SU-DHL-6 (cell line): ENCODE data around the gene ACOT8.
A peak's percentile ranks its signal among the peaks of the same experiment; 100 is the strongest.

Experiments used
- H2AFZ ChIP-seq: fragments of 200-600 bp; sonication (generic); 2 replicates; pipeline ENCODE4 v1.6.1; 2014; ENCODE audit warnings: low read depth, mild to moderate bottlenecking, moderate library complexity, mixed read lengths, antibody characterized with exemption, low read length; ENCODE audit not compliant: severe bottlenecking
- H3F3A ChIP-seq: fragments of 200-600 bp; shearing (Covaris generic); 2 replicates; pipeline ENCODE4 v1.6.0; 2016; ENCODE audit warnings: antibody characterized with exemption, mild to moderate bottlenecking; ENCODE audit not compliant: insufficient read depth
- H3K27ac ChIP-seq: fragments of 200-600 bp; sonication (generic); 2 replicates; pipeline ENCODE4 v1.5.1; 2016; ENCODE audit warnings: low read depth, mild to moderate bottlenecking, low read length, moderate library complexity, mixed read lengths
- H3K27me3 ChIP-seq: fragments of 200-600 bp; sonication (generic), shearing (Covaris generic); 2 replicates; pipeline ENCODE4 v1.6.0; 2014; ENCODE audit warnings: mild to moderate bottlenecking, low read length
- H3K36me3 ChIP-seq: fragments of 200-600 bp; sonication (generic); 2 replicates; pipeline ENCODE4 v1.6.1; 2014; ENCODE audit warnings: mild to moderate bottlenecking, low read length, mixed read lengths
- H3K4me2 ChIP-seq: fragments of 300-600, 200-600 bp; shearing (Covaris generic), sonication (generic); 2 replicates; pipeline ENCODE4 v1.6.0; 2014; ENCODE audit warnings: low read length, low read depth, mild to moderate bottlenecking; ENCODE audit not compliant: poor library complexity, severe bottlenecking
- H3K4me3 ChIP-seq: fragments of 200-600 bp; sonication (generic); 2 replicates; pipeline ENCODE4 v1.5.1; 2014; ENCODE audit warnings: antibody characterized with exemption, low read length, mild to moderate bottlenecking, mixed read lengths; ENCODE audit not compliant: insufficient read depth, poor library complexity, severe bottlenecking
- H3K79me2 ChIP-seq: fragments of 200-600 bp; sonication (generic); 2 replicates; pipeline ENCODE4 v1.6.1; 2014; ENCODE audit warnings: mild to moderate bottlenecking, low read length, moderate library complexity; ENCODE audit not compliant: insufficient read depth
- H3K9ac ChIP-seq: fragments of 200-600 bp; sonication (generic); 2 replicates; pipeline ENCODE4 v1.7.0; 2014; ENCODE audit warnings: mild to moderate bottlenecking, low read length
- H3K9me2 ChIP-seq: fragments of 200-600 bp; sonication (generic); replicated peaks from 2 replicates; pipeline ENCODE4 v1.6.1; 2014; ENCODE audit warnings: low read length; ENCODE audit not compliant: insufficient read depth
- H3K9me3 ChIP-seq: fragments of 200-600 bp; sonication (generic); 2 replicates; pipeline ENCODE4 v1.6.1; 2014; ENCODE audit warnings: low read length, mixed read lengths; ENCODE audit not compliant: insufficient read depth
- H4K20me1 ChIP-seq: fragments of 200-600 bp; sonication (generic); 2 replicates; pipeline ENCODE4 v1.6.1; 2014; ENCODE audit warnings: low read depth, mild to moderate bottlenecking, antibody characterized with exemption, low read length, moderate library complexity, mixed read lengths
- CTCF ChIP-seq: fragments of 200-600 bp; sonication (generic); IDR thresholded peaks from one replicate; pipeline ENCODE4 v1.5.1; 2017; ENCODE audit warnings: antibody characterized with exemption, mild to moderate bottlenecking, low read length, moderate library complexity; ENCODE audit not compliant: insufficient read depth, poor library complexity, severe bottlenecking
- EZH2phosphoT487 ChIP-seq: fragments of 200-600 bp; sonication (generic), shearing (Covaris generic); conservative IDR thresholded peaks from 2 replicates; pipeline ENCODE4 v1.6.1; 2018; ENCODE audit warnings: mild to moderate bottlenecking, antibody characterized with exemption, low read length, moderate library complexity, mixed read lengths

The ACOT8 gene

GRCh38 chr20:45859916-45860315 is 2.7 kb upstream of the ACOT8 start:
- Histone ChIP-seq H2AFZ (no peak overlapping the region), H3K36me3 (no peaks in the 10 kb centered on the region), H3K27me3 (no peaks in the 10 kb centered on the region), H3K9me3 (no peaks in the 10 kb centered on the region), H3K9ac (no peak overlapping the region), H3K9me2 (no peaks in the 10 kb centered on the region), H3K27ac (no peak overlapping the region), H3F3A (no peaks in the 10 kb centered on the region), H3K79me2 (peaks cover 18% of the 10 kb centered on the region), H3K4me2 (no peak overlapping the region), H4K20me1 (no peaks in the 10 kb centered on the region), H3K4me3 (no peak overlapping the region)
- TF ChIP-seq EZH2phosphoT487 (no peak), CTCF (no peak)

DNA sequence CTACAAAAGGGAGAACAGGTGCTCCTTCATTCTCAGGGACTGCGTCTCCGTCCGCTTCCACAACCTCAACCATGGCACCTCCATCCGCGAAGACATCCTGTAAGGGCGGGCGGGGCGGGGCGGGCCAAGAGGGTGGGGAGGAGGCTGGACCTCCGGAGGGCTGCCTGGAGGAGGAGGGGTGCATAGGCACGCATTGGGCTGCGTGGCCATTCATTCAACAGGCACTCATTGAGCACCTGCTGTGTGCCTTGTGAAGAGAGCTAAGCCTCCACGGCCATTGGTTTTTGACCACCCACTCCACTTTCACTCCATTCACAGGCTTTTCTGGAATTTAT is 657 bp upstream of the ACOT8 start:
- Histone ChIP-seq H3K4me2 (peak overlapping the region; percentile 81), H3K36me3 (no peaks in the 10 kb centered on the region), H3K4me3 (peak overlapping the region; percentile 68), H3K79me2 (peaks cover 19% of the 10 kb centered on the region), H4K20me1 (no peaks in the 10 kb centered on the region), H3K27ac (peak overlapping the region; percentile 65), H3F3A (no peaks in the 10 kb centered on the region), H2AFZ (peak overlapping the region; percentile 79), H3K9me2 (no peaks in the 10 kb centered on the region), H3K9me3 (no peaks in the 10 kb centered on the region), H3K9ac (peak overlapping the region; percentile 88), H3K27me3 (no peaks in the 10 kb centered on the region)
- TF ChIP-seq EZH2phosphoT487 (no peak), CTCF (no peak)

- Histone ChIP-seq H3K4me2 (no peak overlapping the region), H4K20me1 (no peaks in the 10 kb centered on the region), H3K9me2 (no peaks in the 10 kb centered on the region), H3K36me3 (no peaks in the 10 kb centered on the region), H3K9me3 (no peaks in the 10 kb centered on the region), H2AFZ (no peak overlapping the region), H3F3A (no peaks in the 10 kb centered on the region), H3K4me3 (no peak overlapping the region), H3K79me2 (peaks cover 19% of the 10 kb centered on the region), H3K27me3 (no peaks in the 10 kb centered on the region), H3K27ac (no peak overlapping the region), H3K9ac (no peak overlapping the region)
- TF ChIP-seq CTCF, result no peak
- TF ChIP-seq EZH2phosphoT487, result no peak
Observed at GRCh38 chr20:45853484-45853883, 3.7 kb downstream of the ACOT8 start.

DNA sequence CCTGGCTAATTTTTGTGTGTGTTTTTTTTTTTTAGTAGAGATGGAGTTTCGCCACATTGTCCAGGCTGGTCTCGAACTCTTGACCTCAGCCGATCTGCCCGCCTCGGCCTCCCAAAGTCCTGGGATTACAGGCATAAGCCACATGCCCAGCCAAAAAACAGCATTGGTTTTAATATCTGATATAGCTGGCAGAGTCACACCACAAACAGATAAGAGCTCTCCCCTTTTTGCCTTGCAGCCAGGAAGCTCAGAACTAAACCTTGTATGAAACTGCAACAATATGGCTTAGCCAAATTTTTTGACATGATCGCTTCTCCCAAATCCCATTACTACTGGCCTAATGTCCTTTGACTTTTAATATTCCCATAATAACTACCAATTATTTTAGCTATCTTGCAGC is 4.9 kb downstream of the ACOT8 start:
- Histone ChIP-seq H3K9me2 (no peaks in the 10 kb centered on the region), H3K27ac (no peak overlapping the region), H3K27me3 (no peaks in the 10 kb centered on the region), H3K4me2 (no peak overlapping the region), H3F3A (no peaks in the 10 kb centered on the region), H3K9me3 (no peaks in the 10 kb centered on the region), H3K36me3 (no peaks in the 10 kb centered on the region), H3K9ac (no peak overlapping the region), H3K4me3 (no peak overlapping the region), H4K20me1 (no peaks in the 10 kb centered on the region), H3K79me2 (peaks cover 19% of the 10 kb centered on the region), H2AFZ (no peak overlapping the region)
- TF ChIP-seq CTCF, result no peak
- no peak for TF ChIP-seq EZH2phosphoT487
